Hepatocyte (in vitro differentiated cells): ENCODE data around the gene ATOH8. TPM values are rescaled to one million over a fixed set of nuclear protein-coding genes. Genes with fewer than 3 reads are reported as not detected.

Source experiments
- DNase-seq: peaks from one replicate; pipeline ENCODE4 v3.0.0-alpha.2; 2016; ENCODE audit warnings: low spot score
- H2AFZ ChIP-seq: fragments of 200-600 bp; sonication (generic); 2 replicates; pipeline ENCODE4 v1.6.0; 2016; ENCODE audit warnings: antibody characterized with exemption, mild to moderate bottlenecking
- H3K27ac ChIP-seq: fragments of 200-600 bp; sonication (generic); 2 replicates; pipeline ENCODE4 v1.5.1; 2016; ENCODE audit warnings: mild to moderate bottlenecking
- H3K27me3 ChIP-seq: fragments of 200-600 bp; sonication (generic); 2 replicates; pipeline ENCODE4 v1.6.1; 2016
- H3K36me3 ChIP-seq: fragments of 200-600 bp; sonication (generic); replicated peaks from 2 replicates; pipeline ENCODE4 v1.5.1; 2016; ENCODE audit warnings: low read depth; ENCODE audit not compliant: insufficient read depth
- H3K4me1 ChIP-seq: fragments of 200-600 bp; sonication (generic); 2 replicates; pipeline ENCODE4 v1.5.1; 2016; ENCODE audit warnings: mild to moderate bottlenecking, moderate library complexity; ENCODE audit not compliant: insufficient read depth
- H3K4me2 ChIP-seq: fragments of 200-600 bp; sonication (generic); 2 replicates; pipeline ENCODE4 v1.6.0; 2016
- H3K4me3 ChIP-seq: fragments of 200-600 bp; sonication (generic); 2 replicates; pipeline ENCODE4 v1.5.1; 2016; ENCODE audit warnings: mild to moderate bottlenecking
- H3K79me2 ChIP-seq: fragments of 200-600 bp; sonication (generic); 2 replicates; pipeline ENCODE4 v1.6.0; 2017; ENCODE audit warnings: mild to moderate bottlenecking
- H3K9me2 ChIP-seq: fragments of 200-600 bp; sonication (generic); replicated peaks from 2 replicates; pipeline ENCODE4 v1.6.0; 2017; ENCODE audit warnings: mild to moderate bottlenecking; ENCODE audit not compliant: insufficient read depth
- H3K9me3 ChIP-seq: fragments of 200-600 bp; sonication (generic); 2 replicates; pipeline ENCODE4 v1.5.1; 2016; ENCODE audit warnings: low read depth, mild to moderate bottlenecking
- H4K20me1 ChIP-seq: fragments of 200-600 bp; sonication (generic); 2 replicates; pipeline ENCODE4 v1.6.0; 2016; ENCODE audit warnings: mild to moderate bottlenecking; ENCODE audit not compliant: insufficient read depth, poor library complexity, severe bottlenecking
- CTCF ChIP-seq: fragments of 200-600 bp; sonication (generic); IDR thresholded peaks from 2 replicates; pipeline ENCODE4 v1.5.1; 2016; ENCODE audit warnings: antibody characterized with exemption, mild to moderate bottlenecking; ENCODE audit not compliant: poor library complexity
- EZH2 ChIP-seq: fragments of 200-600 bp; sonication (generic); IDR thresholded peaks from 2 replicates; pipeline ENCODE4 v1.6.1; 2016; ENCODE audit warnings: antibody characterized with exemption, mild to moderate bottlenecking, borderline replicate concordance
- EZH2phosphoT487 ChIP-seq: fragments of 200-600 bp; sonication (generic); IDR thresholded peaks from one replicate; pipeline ENCODE4 v1.6.1; 2018; ENCODE audit warnings: antibody characterized with exemption, mild to moderate bottlenecking, low read depth, moderate library complexity; ENCODE audit not compliant: unreplicated experiment, severe bottlenecking
- WGBS: methylation state at CpG from one replicate; pipeline ENCODE4 v1.1.6; 2016; ENCODE audit warnings: low lambda C conversion rate; ENCODE audit errors: missing lambda C conversion rate; 5-methylcytosine and 5-hydroxymethylcytosine counted together
- polyA plus RNA-seq: library from polyadenylated mRNA; unstranded; fragments of >200 nt; fragmentation: Nextera tagmentation; extraction: Ambion mirVana; gene quantifications from 2 replicates; pipeline ENCODE4 v1.2.1, GENCODE V29; 2016
- total RNA-seq: library from RNA; depleted of rRNA; stranded (reverse); fragments of >200 nt; gene quantifications from 2 replicates; pipeline ENCODE4 v1.2.3, GENCODE V29; 2014

The ATOH8 gene
- total and polyA plus RNA-seq, 2 experiments from 2014 or later = 1.3 to 2.0 TPM

- H3K9me2 ChIP-seq = no peaks in the 10 kb centered on the region
- H3K27ac ChIP-seq = no peak overlapping the region
- no peaks in the 10 kb centered on the region for H4K20me1 ChIP-seq
- DNase-seq = no peak
- H3K36me3 ChIP-seq = no peaks in the 10 kb centered on the region
- WGBS = 75% methylated on average over 19 of the region's 19 CpGs
- no peak overlapping the region for H3K4me3 ChIP-seq
- TF ChIP-seq EZH2phosphoT487 (no peak), EZH2 (no peak), CTCF (no peak)
- no peaks in the 10 kb centered on the region for H3K79me2 ChIP-seq
- no peak overlapping the region for H3K4me2 ChIP-seq
- no peaks in the 10 kb centered on the region for H3K9me3 ChIP-seq
- H3K27me3 ChIP-seq = no peaks in the 10 kb centered on the region
- H2AFZ ChIP-seq = no peak overlapping the region
- peaks cover 5% of the 10 kb centered on the region for H3K4me1 ChIP-seq
Observed at GRCh38 chr2:85710687-85711577, 42.9 kb upstream of the ATOH8 start.

GRCh38 chr2:85711578-85712060 is 42.2 kb upstream of the ATOH8 start:
- Histone ChIP-seq H3K79me2 (no peaks in the 10 kb centered on the region), H3K27me3 (no peaks in the 10 kb centered on the region), H4K20me1 (no peaks in the 10 kb centered on the region), H2AFZ (no peak overlapping the region), H3K4me1 (peaks cover 5% of the 10 kb centered on the region), H3K4me3 (no peak overlapping the region), H3K27ac (no peak overlapping the region), H3K9me2 (no peaks in the 10 kb centered on the region), H3K36me3 (no peaks in the 10 kb centered on the region), H3K9me3 (no peaks in the 10 kb centered on the region), H3K4me2 (no peak overlapping the region)
- TF ChIP-seq CTCF (no peak), EZH2phosphoT487 (no peak), EZH2 (no peak)
- WGBS = 95% methylated on average over 8 of the region's 8 CpGs
- no peak for DNase-seq

GRCh38 chr2:85712336-85712735 is 41.5 kb upstream of the ATOH8 start:
- Histone ChIP-seq H3K79me2 (no peaks in the 10 kb centered on the region), H3K9me3 (no peaks in the 10 kb centered on the region), H3K4me3 (no peak overlapping the region), H3K27ac (no peak overlapping the region), H3K9me2 (no peaks in the 10 kb centered on the region), H2AFZ (no peak overlapping the region), H4K20me1 (no peaks in the 10 kb centered on the region), H3K36me3 (no peaks in the 10 kb centered on the region), H3K4me2 (no peak overlapping the region), H3K4me1 (peaks cover 5% of the 10 kb centered on the region), H3K27me3 (no peaks in the 10 kb centered on the region)
- TF ChIP-seq CTCF = no peak
- TF ChIP-seq EZH2 = no peak
- no peak for TF ChIP-seq EZH2phosphoT487
- DNase-seq = no peak
- WGBS = 94% methylated on average over 15 of the region's 15 CpGs
